Measurements from ENCODE around the gene IL10RA. TPM values are rescaled to one million over a fixed set of nuclear protein-coding genes. Genes with fewer than 3 reads are reported as not detected.

IL10RA gene
- total RNA-seq, 4 donors from 2014 or later: 0.73 to 5.5 (median 2.2) TPM

DNA sequence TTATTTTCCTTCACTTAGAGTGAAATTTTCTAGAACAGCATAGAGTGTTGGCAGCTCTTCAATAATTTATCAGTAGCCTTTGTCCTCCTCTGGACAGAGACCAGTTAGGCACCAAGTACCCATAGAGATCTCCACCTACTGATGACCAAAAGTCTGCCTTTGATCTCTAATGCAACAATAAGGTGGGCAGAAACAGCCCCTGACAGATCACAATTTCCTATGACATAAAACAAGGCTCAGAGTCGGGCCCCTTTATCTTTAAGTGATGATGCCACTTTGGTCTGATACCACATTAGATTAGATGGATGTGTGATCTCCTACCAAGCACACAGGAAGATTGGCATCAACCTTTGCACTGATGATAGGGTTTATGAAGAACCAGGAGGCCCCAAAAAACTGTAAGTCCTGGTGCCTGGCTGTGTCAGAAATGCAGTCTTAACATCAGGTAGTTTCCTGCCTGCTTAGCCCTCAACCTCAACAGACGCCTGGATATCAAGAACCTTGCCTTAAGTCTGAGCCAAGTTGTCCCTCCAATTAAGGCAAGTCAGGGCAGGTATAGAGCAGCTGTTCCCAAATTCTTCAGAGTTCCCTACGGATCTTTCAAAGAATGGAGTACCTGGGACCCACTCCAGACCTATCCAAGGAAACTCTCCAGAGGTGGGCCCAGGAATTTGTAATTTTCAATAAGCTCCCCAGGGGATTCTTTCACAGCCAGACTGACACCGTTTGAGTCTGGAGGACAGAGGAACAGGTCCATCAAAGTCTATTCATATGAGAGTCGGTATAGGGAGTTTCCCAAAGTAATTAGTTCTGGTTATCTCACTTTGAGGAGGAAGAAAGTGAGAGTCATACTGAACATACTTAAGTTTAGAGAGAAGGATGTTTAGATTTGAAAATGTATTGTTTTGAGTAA lies 60.1 kb downstream of the IL10RA start:
- TF ChIP-seq POLR2A (IDR thresholded peaks at IDR 0.05): no peak
- TF ChIP-seq, protein P1, sequence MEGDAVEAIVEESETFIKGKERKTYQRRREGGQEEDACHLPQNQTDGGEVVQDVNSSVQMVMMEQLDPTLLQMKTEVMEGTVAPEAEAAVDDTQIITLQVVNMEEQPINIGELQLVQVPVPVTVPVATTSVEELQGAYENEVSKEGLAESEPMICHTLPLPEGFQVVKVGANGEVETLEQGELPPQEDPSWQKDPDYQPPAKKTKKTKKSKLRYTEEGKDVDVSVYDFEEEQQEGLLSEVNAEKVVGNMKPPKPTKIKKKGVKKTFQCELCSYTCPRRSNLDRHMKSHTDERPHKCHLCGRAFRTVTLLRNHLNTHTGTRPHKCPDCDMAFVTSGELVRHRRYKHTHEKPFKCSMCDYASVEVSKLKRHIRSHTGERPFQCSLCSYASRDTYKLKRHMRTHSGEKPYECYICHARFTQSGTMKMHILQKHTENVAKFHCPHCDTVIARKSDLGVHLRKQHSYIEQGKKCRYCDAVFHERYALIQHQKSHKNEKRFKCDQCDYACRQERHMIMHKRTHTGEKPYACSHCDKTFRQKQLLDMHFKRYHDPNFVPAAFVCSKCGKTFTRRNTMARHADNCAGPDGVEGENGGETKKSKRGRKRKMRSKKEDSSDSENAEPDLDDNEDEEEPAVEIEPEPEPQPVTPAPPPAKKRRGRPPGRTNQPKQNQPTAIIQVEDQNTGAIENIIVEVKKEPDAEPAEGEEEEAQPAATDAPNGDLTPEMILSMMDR (IDR thresholded peaks at IDR 0.05 in 4 of 5, conservative IDR thresholded peaks at IDR 0.05 in 1 of 5): no peak
- Histone ChIP-seq H3K27me3 (no peaks in the 10 kb centered on the region), H3K36me3 (no peaks in the 10 kb centered on the region), H3K4me3 (no peak overlapping the region), H3K9me3 (no peaks in the 10 kb centered on the region), H3K27ac (no peak overlapping the region), H3K4me1 (no peaks in the 10 kb centered on the region)
- no peak for DNase-seq
- intact Hi-C loops (cut with DNase I; ENCODE audit: low total_unique reads) (no loop called here), in situ Hi-C loops (cut with MboI; ENCODE audit: low sequenced_read_pairs in 4 of 4) (loop anchor here in 1 of 4 donors (10.0 kb wide), 1 partner anchor 202 kb away; no protein-coding TSS in a partner anchor)
- no peak for ATAC-seq

DNA sequence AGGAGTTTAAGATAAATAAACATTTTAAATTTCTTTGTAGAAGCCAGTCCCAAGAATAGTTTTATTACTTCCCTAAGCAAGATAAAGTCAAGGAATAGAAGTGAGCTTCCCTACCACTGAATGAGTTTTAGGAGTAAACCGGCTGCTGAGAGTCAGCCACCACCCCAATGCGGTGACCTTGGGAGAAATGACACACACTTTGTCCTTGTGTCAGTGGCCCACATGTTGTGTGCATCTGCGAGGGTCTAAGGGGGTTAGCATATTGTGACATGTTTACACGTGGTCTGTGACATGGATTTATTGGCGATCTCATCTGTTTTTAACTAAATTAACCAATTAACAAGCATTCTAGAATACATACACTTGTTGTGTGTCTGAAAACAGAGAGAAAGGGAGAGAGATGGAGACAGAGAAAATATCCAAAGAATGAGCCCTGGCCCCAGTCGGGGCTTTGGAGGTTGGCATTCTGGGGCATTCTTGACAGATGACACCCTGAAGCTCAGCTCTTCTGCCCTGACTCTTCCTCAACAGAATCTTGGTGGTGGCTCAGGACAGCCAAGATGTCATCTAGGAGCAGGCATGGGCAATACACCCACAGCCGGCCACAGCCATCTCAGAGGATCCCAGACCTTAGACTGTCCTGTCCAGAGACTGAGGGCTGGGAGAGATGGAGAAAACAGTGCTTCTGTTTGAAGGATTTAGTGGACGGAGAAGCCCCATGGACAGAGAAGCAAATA lies 60.9 kb downstream of the IL10RA start:
- Histone ChIP-seq H3K27me3 (no peaks in the 10 kb centered on the region), H3K4me1 (no peaks in the 10 kb centered on the region), H3K9me3 (no peaks in the 10 kb centered on the region), H3K36me3 (no peaks in the 10 kb centered on the region), H3K4me3 (no peak overlapping the region), H3K27ac (no peak overlapping the region)
- in situ Hi-C loops (cut with MboI; ENCODE audit: low sequenced_read_pairs in 4 of 4): loop anchor here in 1 of 4 donors (10.0 kb wide), 1 partner anchor 202 kb away; no protein-coding TSS in a partner anchor
- intact Hi-C loops (cut with DNase I; ENCODE audit: low total_unique reads): no loop called here
- ATAC-seq: no peak
- DNase-seq: no peak
- TF ChIP-seq POLR2A (IDR thresholded peaks at IDR 0.05): no peak
- TF ChIP-seq, protein P1 (IDR thresholded peaks at IDR 0.05 in 4 of 5, conservative IDR thresholded peaks at IDR 0.05 in 1 of 5): no peak

DNA sequence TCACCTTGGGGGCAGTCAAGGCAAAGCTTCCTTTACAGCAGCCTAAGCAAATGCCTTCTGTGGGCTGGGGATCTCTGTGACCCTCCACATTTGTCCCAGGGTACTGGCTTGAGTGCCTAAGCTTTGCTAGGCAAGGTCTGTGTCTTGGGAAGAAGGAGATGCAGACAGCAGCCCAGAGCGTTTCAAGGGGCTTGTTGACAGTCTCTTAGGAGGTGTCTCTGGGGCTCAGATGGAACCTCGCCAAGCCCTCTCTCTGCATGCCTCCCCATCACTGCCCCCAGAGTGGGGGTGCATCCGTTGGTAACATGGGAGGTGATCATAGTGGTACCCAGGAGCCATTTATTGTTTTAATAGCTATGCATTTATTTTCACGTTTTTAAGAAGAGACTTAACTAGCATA lies 61.6 kb downstream of the IL10RA start:
- in situ Hi-C loops (cut with MboI; ENCODE audit: low sequenced_read_pairs in 4 of 4): loop anchor here in 1 of 4 donors (10.0 kb wide), 1 partner anchor 203 kb away; no protein-coding TSS in a partner anchor
- intact Hi-C loops (cut with DNase I; ENCODE audit: low total_unique reads): no loop called here
- no peak for ATAC-seq
- Histone ChIP-seq H3K4me1 (no peaks in the 10 kb centered on the region), H3K9me3 (no peaks in the 10 kb centered on the region), H3K27ac (no peak overlapping the region), H3K36me3 (no peaks in the 10 kb centered on the region), H3K4me3 (no peak overlapping the region), H3K27me3 (no peaks in the 10 kb centered on the region)
- no peak for DNase-seq
- TF ChIP-seq, protein P1 (IDR thresholded peaks at IDR 0.05 in 4 of 5, conservative IDR thresholded peaks at IDR 0.05 in 1 of 5): no peak
- no peak for TF ChIP-seq POLR2A (IDR thresholded peaks at IDR 0.05)

DNA sequence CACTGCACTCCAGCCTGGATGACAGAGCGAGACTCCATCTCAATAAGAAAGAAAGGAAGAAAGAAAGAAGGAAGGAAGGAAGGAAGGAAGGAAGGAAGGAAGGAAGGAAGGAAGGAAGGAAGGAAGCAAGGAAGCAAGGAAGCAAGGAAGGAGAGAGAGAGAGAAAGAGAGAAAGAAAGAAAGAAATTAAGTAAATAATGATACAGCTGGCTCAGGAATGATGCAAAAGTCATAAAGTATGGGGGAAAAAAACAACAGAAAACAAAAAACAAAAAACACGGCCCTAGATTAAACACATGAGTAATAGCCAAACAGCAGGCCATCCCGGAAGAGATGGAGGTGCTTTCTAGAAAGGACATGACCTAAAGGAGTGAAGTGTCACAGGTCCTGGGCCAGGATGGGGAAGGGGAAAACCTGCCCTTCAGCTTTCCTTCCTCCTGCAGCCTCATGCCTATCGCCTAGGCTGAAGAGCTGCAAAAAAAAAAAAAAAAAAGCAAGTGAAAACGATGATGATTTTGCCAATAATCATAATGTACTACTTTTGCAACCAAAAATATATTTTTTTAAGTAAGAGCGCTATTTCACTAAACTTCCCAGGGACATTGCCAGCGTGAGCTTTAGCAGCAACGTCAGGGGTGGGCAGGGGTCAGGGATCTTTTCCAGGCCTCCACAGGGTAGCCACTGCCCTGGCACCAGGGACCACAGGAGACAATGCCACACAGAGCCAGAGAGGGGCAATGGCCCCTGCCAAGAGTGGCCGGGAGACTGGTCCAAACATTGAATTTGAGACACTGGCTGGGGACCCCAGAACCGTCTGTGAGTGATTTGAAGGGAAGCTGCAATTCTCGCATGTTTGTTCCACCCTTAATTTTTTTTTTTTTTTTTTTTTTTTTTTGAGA lies 62.5 kb downstream of the IL10RA start:
- ATAC-seq: no peak
- in situ Hi-C loops (cut with MboI; ENCODE audit: low sequenced_read_pairs in 4 of 4): loop anchor here in 1 of 4 donors (10.0 kb wide), 1 partner anchor 204 kb away; no protein-coding TSS in a partner anchor
- Histone ChIP-seq H3K27ac (no peak overlapping the region), H3K27me3 (no peaks in the 10 kb centered on the region), H3K4me1 (no peaks in the 10 kb centered on the region), H3K4me3 (no peak overlapping the region), H3K9me3 (no peaks in the 10 kb centered on the region), H3K36me3 (no peaks in the 10 kb centered on the region)
- no peak for DNase-seq
- TF ChIP-seq, protein P1 (IDR thresholded peaks at IDR 0.05 in 4 of 5, conservative IDR thresholded peaks at IDR 0.05 in 1 of 5): no peak
- no peak for TF ChIP-seq POLR2A (IDR thresholded peaks at IDR 0.05)
- intact Hi-C loops (cut with DNase I; ENCODE audit: low total_unique reads): no loop called here

All from gastrocnemius medialis (tissue), 4 donors.